DMS53 (cell line): ENCODE measurements around the gene PRELID1.
"Not testable (repeated sequence)": the region's sequence is repeated elsewhere in the genome, so short reads cannot be mapped to it uniquely, and the experiment has no call there.

Experiments used
- DNase-seq: peaks from one replicate; lab custom pipeline; 2025; lab: John Stamatoyannopoulos, UW

Gene PRELID1

DNA sequence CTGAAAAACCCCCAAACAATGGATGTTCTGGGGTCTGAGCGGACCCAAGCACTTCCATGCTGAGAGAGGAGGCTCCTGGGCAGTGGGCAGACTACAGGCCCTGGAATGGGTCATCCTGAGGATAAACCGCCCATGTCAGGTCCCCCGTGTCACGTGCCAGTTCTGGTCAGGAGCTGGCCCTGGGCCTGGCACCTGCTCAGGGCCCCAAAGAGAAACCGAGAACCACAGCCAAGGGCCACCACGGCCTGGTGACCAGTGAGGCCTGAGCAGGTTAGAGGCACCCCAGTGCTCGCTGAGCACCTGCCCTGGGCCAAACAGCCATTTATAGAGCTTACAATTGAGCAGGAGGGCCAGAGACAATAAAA is 32.1 kb downstream of the PRELID1 start:
- no peak for DNase-seq

DNA sequence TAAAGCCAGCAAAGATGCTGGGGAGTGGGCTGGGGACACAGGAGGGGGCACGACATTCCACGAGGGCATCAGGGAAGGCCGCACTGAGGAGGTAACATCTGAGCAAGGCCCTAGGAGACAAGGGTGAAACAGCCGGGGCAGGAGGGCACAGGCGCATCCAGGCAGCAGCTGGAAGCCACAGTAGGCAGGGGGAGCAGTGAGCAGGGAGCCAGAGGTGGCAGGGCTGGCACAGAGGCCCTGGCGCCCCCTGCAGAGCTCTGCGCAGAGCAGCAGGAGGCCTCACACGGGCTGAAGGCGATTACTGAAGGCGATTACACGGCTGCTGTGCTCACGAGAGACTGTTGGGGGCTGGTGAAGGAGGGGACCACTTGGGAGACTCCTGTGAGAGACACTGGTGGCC is 32.5 kb downstream of the PRELID1 start:
- peak; percentile 69 for DNase-seq

DNA sequence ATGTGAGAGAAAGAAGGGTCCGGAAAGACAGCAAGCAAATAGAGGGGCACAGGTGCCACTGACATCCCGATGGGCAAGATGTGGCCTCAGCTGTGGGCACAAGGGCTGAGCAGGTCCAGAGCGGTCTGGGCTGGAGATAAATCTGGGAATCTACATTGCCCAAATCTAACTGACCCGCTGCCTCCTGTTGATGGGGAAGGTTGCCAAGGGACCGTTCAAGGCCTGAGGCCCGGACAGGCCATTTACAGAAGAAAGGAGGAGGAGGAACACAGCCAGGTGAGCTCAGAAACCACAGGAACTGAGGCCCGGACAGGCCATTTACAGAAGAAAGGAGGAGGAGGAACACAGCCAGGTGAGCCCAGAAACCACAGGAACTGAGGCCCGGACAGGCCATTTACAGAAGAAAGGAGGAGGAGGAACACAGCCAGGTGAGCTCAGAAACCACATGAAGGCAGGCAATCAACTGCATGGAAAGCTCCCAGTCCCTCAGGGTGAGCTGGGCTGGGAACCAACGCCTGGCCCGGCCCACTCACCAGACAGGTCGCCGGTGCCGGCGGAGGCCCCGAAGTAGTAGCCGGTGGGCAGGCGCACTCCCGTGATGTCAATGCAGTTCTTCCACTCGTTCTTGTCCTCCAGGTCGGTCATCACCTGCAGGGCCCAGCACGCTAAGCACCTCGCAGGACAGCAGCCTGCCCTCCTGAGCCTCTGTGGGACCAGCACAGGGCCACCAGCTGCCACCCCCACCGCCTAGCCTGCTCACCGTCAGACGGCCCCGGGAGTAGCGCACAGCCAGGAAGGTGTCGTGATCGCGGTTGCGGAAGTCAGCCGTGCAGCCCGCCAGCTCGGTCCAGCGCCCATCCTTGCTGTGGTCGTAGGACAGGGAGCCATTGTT is 33.2 kb downstream of the PRELID1 start:
- no peak for DNase-seq

DNA sequence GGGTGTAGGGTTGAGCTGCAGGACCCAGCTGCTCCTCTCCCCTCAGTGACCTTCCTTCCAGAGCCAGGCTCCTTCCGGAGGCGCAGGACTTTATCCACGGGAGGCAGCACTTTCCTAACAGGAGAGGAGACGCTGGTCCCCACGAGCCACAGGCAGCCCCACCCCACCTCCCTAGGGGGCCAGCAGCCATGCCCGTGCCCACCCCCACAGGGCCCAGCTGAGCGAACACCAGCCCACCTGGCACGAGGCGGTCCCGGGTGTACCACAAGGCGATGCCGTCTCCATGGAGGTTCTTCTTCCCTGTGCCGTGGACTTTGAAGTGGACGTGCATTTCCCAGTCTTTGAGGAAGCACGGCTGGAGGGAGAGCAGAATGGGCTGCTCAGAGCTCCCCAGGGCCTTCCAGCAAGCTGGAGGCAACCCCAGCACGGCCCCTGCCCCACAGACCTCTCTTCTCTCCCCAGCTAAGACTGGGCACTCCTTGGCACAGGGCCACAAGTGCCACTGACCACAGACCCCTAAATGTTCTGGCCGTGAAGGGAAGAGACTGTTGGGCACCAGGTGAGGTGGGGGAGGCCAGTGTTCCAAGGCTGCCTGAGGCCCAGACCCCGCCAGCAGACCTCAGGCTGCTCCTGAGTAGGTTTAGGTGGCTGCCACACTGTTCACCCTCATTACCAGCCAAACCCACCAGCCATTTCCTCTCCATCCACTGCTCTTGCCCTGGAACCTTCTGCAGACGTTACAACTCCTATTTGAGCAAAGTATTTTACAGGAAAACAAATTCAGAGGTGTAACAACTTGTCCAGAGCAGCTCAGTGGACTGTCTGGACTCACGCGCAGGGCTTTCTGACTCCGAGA is 34.9 kb downstream of the PRELID1 start:
- no peak for DNase-seq

DNA sequence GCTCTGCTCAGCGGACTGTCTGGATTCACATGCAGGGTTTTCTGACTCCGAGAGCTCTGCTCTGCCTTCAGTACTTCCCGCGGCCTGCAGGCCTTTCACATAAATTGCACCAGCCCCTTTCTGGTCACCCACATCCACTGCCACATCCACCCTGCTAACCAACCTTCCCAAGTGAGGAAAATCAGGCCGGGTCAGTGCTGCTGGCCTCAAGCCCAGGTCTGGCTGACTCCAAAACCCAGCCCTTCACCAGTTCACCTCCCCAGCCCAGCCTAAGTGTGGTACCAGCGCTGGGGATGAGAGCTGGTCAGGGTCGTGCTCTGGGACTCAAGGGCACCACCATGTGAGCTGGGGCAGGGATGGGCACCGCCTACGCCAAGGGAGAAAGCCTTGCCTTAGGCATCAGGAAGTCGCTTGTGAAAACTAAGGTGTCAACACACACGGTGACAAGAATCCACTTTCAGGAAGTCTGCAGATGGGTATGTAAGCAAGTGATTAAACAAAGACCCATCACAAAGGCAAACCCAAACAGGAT is 35.6 kb downstream of the PRELID1 start:
- DNase-seq: peak; percentile 66

DNA sequence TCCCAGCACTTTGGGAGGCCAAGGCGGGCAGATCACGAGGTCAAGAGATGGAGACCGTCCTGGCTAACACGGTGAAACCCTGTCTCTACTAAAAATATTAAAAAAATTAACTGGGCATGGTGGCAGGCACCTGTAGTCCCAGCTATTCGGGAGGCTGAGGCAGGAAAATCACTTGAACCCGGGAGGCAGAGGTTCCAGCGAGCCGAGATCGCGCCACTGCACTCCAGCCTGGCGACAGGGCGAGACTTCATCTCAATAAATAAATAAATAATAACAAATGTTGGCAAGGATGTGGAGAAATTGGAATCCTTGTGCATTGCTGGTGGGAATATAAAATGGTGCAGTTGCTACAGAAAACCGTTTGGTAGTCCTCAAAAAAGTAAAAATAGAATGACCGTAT is 39.4 kb downstream of the PRELID1 start:
- DNase-seq: not testable (repeated sequence)

DNA sequence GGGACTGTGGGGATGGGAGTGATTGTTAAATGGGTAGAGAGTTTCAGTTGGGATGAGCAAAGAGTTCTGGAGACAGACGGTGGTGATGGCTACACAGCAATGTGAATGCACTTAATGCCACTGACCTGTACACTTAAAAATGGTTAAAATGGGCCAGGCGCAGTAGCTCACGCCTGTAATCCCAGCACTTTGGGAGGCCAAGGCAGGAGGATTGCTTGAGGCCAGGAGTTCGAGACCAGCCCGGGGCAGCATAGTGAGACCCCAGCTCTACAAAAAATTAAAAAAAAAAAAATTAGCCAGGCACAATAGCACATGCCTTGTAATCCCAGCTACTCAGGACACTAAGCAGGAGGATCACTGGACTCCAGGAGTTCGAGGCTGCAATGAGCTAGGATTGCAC is 40.2 kb downstream of the PRELID1 start:
- no peak for DNase-seq

DNA sequence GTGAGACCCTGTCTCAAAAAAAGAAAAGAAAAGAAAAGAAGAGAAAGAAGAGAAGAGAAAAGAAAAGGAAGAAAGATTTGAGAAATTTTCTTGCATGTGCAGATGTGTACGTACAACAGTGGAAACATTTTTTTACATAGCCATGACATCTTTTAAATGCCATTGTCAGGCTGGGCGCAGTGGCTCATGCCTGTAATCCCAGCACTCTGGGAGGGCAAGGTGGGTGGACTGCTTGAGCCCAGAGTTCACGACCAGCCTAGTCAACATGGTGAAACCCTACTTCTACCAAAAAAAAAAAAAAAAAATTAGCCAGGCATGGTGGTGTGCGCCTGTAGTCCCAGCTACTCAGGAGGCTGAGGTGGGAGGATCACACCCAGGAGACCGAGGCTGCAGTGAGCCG is 41.3 kb downstream of the PRELID1 start:
- no peak for DNase-seq

DNA sequence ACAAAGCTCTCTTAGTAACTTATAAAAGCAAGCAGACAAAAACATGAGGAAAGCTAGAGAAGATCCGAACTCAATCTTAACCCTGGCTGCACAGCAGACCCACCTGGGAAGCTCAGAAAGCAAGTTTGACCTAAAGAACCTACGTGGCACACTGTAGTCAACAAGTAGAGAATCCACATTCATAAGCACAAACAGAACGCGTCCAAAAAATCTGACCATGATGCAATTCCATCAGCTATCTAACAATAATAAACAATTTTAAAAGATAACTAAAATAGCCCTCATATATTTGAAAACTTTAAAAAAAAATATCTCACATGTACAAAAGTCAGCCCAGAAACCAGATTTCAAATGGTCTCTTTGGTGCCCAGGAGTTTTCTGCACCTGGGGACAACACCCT is 43.2 kb downstream of the PRELID1 start:
- DNase-seq: no peak

DNA sequence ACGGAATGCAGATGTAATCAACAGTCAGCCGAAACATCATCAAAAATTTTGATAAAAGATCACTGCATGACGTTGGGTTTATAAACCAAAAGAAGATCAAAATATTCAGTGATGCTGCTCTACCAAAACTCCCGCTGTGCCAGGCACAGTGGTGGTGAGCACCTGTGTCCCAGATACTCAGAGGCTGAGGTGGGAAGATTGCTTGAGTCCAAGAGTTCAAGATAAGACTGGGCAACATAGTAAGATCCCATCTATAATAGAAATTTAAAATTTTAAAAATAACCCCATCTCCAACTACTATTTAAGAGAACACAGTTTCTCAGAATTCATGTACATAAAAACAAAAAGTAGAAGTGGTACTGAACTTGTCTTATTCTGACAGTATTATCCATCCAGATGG is 44.1 kb downstream of the PRELID1 start:
- no peak for DNase-seq

DNA sequence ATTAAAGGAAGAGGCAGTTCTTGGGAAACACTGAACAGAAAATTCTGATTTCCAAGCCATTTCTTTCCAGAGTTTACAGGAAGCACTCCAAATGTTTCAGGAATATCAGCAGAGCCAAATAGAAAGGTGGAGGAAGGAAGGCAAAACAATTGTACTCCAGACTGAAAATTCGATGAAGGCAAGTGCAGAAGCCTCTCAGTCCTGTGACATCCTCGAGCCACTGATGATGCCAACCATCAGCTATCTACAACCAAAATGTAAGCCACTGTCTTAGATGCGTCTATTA is 45.7 kb downstream of the PRELID1 start:
- no peak for DNase-seq

DNA sequence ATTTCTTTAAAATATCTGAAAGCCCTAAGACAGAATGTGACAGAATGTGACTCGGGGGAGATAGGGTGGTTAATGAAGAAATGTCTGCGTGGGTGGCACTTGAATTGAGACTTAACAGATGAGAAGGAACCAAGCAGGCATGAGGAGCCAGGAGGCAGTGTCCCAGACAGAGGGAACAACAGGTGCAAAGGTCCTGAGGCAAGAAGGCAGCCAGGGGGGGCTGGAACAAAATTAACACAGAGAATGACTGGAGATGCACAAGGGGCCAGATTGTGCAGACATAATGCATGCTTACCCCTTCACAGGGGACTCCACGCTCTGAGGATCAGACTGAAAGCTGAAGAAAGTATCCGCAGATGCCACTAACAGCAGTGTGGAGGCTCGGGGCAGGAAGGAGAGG is 46.2 kb downstream of the PRELID1 start:
- no peak for DNase-seq

DNA sequence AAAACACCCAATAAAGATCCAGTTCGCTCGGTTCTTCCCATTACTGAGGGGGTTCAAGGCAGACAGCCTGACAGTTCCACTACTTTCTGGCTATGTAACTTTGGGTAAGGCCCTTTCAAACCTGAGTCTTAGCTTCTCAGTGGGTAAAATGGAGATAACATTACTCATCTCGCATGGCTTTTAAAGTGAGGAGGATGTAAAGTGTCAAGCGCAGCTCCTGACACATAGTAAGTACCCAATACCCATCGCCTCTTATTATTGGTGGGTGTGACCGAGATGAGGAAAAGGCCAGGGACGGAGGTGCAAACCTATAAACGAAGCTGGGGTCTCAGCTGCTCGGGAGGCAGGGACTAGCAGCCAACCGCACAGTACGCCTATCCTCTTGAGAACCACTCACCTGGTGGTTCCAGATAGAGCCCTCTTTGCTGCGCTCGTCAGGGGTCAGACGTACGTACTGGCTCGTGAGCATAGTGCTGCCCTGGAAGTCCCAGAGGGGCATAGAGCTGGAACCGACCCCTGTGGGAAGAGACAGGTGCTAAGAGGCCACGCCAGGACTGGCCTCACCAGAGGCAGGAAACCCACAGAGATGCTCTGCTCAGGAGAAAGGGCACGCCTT is 47.3 kb downstream of the PRELID1 start:
- peak; percentile 70 for DNase-seq

DNA sequence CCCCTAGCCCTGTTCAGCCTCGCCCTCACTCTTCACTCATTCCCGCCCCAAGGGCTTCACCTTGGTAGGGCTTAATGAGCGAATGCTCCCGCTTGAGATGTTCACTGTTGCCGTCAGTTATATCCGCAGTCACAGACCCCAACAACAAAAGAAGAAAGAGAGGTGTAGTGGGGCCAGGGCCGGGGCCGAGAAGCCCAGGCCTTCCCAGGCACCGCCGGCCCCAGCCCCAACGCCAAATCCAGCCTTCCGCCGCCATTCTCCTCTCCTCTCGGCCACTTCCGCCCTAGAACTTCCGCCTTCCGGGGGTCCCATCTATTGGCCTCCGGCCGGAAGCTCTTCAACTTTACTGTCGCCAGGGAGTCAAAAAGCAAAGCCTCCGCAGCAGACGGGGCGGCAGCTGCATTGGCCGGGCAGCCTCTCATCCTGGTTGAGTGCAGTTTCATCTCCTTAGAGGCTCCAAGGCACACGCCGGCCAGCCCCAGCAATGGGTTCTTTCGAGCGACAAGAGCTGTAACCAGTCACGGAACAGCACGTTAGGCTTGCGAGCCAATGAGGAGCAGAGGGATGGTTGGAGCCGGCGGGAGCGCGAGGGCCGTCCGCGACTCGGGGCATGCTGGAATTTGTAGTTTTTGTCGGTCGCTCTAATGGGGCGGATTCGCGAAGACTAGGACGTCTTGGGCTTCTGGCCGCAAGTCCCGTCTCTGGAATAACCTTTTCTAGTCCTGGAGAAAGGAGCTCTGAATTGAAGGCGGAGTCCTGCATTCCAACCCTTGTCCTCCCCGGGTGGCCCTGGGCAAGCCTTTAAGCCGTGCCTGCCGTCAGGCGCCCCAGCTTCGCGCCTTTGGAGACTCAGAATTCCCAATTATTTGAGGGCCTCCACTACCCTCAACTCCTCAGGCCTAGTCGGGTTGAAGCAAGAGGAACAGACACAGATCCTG is 48.1 kb downstream of the PRELID1 start, which contains the start of gene LMAN2:
TSS of gene LMAN2 (minus strand) at position 277 of the 938 bp plus-strand sequence. CDS start at position 256, 21 bp downstream.
- DNase-seq: peak; percentile 99

DNA sequence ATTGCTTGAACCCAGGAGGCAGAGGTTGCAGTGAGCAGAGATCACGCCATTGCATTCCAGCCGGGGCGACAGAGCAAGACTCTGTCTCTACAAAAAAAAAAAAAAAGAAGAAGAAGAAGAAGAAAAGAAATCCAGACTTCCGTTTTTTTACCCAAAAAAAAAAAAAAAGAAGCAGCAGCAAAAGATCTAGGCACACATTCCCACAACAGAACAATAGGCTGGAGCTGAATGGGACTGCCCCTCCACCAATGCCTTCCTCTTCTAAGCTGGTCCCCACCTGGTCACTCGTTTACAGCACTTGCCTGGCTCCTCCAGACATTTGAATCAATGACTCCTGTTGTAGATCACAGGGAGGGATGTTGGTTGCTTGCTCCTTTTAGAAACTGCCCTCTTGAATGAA is 49.5 kb downstream of the PRELID1 start:
- DNase-seq: no peak

DNA sequence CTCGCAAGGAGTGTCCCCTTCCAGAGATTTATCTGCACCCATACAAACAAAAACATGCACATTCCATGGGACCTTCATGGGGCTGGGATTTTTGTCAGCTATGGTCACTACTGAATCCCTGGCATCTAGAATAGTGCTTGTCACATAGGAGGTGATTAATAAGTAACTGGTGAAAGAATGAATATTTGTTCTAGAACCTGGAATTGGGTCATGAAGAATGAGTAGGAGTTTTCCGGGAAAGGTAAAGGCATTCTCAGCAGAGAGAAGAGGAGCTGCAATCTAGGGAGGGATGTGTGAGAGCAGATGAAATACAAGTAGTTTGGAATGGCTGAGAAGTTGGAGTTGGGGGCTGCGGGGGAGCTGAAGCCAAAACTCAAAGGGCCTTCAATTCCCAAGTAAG is 50.7 kb downstream of the PRELID1 start:
- DNase-seq: no peak

DNA sequence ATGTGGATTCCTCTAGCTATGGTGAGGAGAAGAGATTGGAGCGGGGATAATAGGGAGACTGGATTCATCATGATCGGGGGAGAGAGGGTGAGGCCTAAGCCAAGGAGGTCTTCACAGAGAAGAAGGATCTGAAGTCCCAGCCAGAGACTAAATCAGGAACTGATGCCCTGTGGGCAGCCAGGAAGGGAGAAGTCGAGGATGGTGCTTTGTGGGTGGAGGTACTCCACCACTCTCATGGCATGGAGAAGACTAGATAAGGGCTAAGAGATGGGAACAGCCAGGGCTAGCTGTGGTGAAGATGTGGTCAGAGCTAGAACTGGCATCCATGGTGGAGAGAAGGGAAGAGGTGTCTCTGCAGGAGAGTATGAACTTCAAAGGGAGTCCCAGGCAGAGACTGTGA is 51.1 kb downstream of the PRELID1 start:
- no peak for DNase-seq

DNA sequence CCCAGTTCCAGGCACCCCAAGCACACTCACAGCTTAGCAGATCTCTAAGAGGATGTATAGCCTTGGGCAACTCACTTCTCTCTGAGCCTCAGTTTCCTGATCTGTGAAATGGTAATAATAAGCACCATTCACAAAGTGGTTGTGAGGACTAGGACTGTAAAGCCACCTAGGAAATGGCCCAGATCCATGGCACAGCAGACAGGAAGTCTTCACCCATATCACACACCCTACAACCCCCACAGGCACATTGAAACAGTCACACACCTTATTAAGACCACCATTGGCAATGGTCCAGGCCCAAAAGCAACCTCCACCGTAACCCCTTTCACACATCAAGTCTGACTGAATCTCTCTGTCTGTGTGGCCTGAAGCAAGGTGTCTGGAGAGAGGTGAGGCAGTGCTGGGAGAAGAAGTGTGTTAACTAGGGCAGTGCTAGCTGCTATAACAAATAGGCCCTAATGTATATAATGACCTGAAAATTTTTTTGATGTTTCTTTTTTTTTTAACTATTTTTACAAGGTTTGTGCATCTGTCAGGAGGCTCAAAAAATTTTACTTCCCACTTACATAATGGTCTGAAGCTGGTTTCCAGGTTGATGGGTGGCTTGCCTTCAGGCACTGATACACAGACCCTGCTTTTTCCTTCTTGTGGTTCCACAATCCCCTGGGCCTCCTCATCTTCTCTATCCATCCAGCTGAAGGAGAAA is 51.7 kb downstream of the PRELID1 start:
- DNase-seq: no peak

DNA sequence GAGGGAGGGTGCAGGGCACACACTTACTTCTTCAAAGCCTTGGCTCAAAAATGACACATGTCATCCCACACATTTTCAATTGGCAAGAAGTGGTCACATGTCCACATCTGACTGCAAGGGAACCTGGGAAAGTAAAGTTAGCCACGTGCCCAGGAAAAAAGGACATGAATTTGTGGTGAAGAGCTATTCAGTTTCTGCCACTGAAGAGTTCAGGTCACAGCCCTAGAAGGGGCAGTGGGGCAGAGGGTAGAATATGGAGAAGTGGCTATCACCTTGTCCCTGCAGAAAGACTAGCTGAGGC is 52.2 kb downstream of the PRELID1 start:
- DNase-seq: no peak
